ENCODE data around the gene CYGB.

The CYGB gene

GRCh38 chr17:76495663-76496400 lies 41.7 kb downstream of the CYGB start:
- TF ChIP-seq NFIC (IDR thresholded peaks at IDR 0.05) (no peak), FOXM1 (IDR thresholded peaks at IDR 0.05; ENCODE audit: borderline replicate concordance, low read depth) (no peak), CREB1 (IDR thresholded peaks at IDR 0.05; ENCODE audit: low read depth) (no peak), ZBTB7A (IDR thresholded peaks at IDR 0.05; ENCODE audit: low read depth) (no peak), EP300 (IDR thresholded peaks at IDR 0.05; ENCODE audit: borderline replicate concordance) (no peak), TAF1 (IDR thresholded peaks at IDR 0.05; ENCODE audit: low read depth) (no peak), TCF12 (IDR thresholded peaks at IDR 0.05; ENCODE audit: low read depth) (no peak), CEBPB (IDR thresholded peaks at IDR 0.05) (no peak)
- TF ChIP-seq, protein P1, sequence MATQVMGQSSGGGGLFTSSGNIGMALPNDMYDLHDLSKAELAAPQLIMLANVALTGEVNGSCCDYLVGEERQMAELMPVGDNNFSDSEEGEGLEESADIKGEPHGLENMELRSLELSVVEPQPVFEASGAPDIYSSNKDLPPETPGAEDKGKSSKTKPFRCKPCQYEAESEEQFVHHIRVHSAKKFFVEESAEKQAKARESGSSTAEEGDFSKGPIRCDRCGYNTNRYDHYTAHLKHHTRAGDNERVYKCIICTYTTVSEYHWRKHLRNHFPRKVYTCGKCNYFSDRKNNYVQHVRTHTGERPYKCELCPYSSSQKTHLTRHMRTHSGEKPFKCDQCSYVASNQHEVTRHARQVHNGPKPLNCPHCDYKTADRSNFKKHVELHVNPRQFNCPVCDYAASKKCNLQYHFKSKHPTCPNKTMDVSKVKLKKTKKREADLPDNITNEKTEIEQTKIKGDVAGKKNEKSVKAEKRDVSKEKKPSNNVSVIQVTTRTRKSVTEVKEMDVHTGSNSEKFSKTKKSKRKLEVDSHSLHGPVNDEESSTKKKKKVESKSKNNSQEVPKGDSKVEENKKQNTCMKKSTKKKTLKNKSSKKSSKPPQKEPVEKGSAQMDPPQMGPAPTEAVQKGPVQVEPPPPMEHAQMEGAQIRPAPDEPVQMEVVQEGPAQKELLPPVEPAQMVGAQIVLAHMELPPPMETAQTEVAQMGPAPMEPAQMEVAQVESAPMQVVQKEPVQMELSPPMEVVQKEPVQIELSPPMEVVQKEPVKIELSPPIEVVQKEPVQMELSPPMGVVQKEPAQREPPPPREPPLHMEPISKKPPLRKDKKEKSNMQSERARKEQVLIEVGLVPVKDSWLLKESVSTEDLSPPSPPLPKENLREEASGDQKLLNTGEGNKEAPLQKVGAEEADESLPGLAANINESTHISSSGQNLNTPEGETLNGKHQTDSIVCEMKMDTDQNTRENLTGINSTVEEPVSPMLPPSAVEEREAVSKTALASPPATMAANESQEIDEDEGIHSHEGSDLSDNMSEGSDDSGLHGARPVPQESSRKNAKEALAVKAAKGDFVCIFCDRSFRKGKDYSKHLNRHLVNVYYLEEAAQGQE (IDR thresholded peaks at IDR 0.05; ENCODE audit: low read depth), result no peak

DNA sequence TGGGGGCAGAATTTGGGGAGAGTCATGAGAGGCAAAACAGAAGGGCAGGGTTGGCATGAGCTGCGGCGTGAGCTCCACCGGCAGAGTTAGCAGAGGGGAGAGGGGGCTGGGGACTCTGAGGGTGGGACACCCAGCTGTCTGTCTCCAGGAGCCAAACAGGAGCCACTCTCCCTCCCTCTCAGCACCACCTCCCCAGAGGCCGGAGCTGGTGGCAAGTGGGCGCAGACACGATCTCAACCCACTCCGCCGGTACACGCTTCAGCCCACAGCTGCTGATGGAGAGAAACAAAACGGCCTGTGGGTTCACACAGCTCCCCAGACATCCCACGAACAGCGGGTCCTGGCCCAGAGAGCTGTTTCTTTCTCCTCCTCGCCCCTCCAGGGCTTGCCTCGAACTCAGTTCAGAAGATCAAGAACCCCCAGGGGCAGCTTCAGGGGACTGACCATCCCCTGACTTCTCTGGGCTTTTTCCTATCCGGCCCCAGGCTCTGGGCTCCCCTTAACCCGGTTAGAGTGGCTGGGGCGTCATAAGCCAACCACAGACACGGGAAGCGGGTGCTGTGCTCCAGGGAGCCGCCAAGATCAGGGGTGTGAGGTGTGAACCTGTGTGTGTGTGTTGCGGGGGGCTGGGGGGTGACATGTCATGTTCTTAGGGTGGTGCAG lies 43.9 kb downstream of the CYGB start:
- TF ChIP-seq FOXM1 (IDR thresholded peaks at IDR 0.05; ENCODE audit: borderline replicate concordance, low read depth) (no peak), NFIC (IDR thresholded peaks at IDR 0.05) (no peak), YY1 (IDR thresholded peaks at IDR 0.05; ENCODE audit: low read depth) (no peak), CREB1 (IDR thresholded peaks at IDR 0.05; ENCODE audit: low read depth) (no peak), TCF12 (IDR thresholded peaks at IDR 0.05; ENCODE audit: low read depth) (no peak), TAF1 (IDR thresholded peaks at IDR 0.05; ENCODE audit: low read depth) (no peak)
- TF ChIP-seq, protein P2, sequence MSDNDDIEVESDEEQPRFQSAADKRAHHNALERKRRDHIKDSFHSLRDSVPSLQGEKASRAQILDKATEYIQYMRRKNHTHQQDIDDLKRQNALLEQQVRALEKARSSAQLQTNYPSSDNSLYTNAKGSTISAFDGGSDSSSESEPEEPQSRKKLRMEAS (IDR thresholded peaks at IDR 0.05), result no peak

DNA sequence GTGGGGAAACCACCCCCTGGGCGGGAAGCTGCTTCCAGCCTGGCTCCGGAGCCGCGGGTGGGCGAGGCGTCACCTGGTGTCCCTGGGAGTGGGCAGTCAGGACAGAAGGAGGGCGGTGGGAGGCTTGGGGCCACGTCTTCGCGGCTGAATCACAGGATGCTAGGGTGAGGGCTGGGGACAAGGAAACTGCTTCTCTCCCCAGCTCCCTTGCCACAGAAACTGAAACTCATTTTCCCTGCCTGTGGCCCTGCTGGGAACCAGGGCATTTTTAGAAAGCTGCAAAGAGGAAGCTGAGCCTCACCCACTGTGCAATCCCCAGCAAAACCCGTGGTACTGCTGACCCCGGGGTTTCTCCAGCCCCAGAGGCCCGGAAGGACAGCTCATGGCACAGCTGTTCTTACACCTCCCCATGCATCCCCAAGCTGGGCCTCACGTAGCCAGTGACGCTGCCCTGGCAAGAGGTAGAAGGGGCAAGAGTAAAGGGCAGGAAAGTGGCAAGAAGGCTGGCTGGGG lies 44.5 kb downstream of the CYGB start:
- TF ChIP-seq EP300 (IDR thresholded peaks at IDR 0.05; ENCODE audit: borderline replicate concordance) (no peak), YY1 (IDR thresholded peaks at IDR 0.05; ENCODE audit: low read depth) (no peak), TEAD4 (IDR thresholded peaks at IDR 0.05) (no peak), NFIC (IDR thresholded peaks at IDR 0.05) (no peak), TCF12 (IDR thresholded peaks at IDR 0.05; ENCODE audit: low read depth) (no peak), CEBPB (IDR thresholded peaks at IDR 0.05) (no peak), TAF1 (IDR thresholded peaks at IDR 0.05; ENCODE audit: low read depth) (no peak), CREB1 (IDR thresholded peaks at IDR 0.05; ENCODE audit: low read depth) (no peak), RAD21 (IDR thresholded peaks at IDR 0.05; ENCODE audit: low read depth) (no peak), ZBTB7A (IDR thresholded peaks at IDR 0.05; ENCODE audit: low read depth) (no peak), FOXM1 (IDR thresholded peaks at IDR 0.05; ENCODE audit: borderline replicate concordance, low read depth) (no peak), EGR1 (IDR thresholded peaks at IDR 0.05) (no peak)
- TF ChIP-seq, protein P3, sequence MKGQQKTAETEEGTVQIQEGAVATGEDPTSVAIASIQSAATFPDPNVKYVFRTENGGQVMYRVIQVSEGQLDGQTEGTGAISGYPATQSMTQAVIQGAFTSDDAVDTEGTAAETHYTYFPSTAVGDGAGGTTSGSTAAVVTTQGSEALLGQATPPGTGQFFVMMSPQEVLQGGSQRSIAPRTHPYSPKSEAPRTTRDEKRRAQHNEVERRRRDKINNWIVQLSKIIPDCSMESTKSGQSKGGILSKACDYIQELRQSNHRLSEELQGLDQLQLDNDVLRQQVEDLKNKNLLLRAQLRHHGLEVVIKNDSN (IDR thresholded peaks at IDR 0.05), result no peak
- TF ChIP-seq, protein P2 (IDR thresholded peaks at IDR 0.05), result no peak
- TF ChIP-seq, protein P1 (IDR thresholded peaks at IDR 0.05; ENCODE audit: low read depth), result no peak

- TF ChIP-seq, protein P2 (IDR thresholded peaks at IDR 0.05), result no peak
- TF ChIP-seq TCF12 (IDR thresholded peaks at IDR 0.05; ENCODE audit: low read depth), result no peak
- no peak for TF ChIP-seq RAD21 (IDR thresholded peaks at IDR 0.05; ENCODE audit: low read depth)
- TF ChIP-seq FOXM1 (IDR thresholded peaks at IDR 0.05; ENCODE audit: borderline replicate concordance, low read depth), result no peak
- TF ChIP-seq TAF1 (IDR thresholded peaks at IDR 0.05; ENCODE audit: low read depth), result no peak
- no peak for TF ChIP-seq CREB1 (IDR thresholded peaks at IDR 0.05; ENCODE audit: low read depth)
- TF ChIP-seq YY1 (IDR thresholded peaks at IDR 0.05; ENCODE audit: low read depth), result no peak
- TF ChIP-seq EGR1 (IDR thresholded peaks at IDR 0.05), result no peak
- TF ChIP-seq CEBPB (IDR thresholded peaks at IDR 0.05), result no peak
- no peak for TF ChIP-seq ZBTB7A (IDR thresholded peaks at IDR 0.05; ENCODE audit: low read depth)
- no peak for TF ChIP-seq EP300 (IDR thresholded peaks at IDR 0.05; ENCODE audit: borderline replicate concordance)
- no peak for TF ChIP-seq NFIC (IDR thresholded peaks at IDR 0.05)
- TF ChIP-seq, protein P1 (IDR thresholded peaks at IDR 0.05; ENCODE audit: low read depth), result no peak
Measured at GRCh38 chr17:76492123-76492988, 45.2 kb downstream of the CYGB start.
